Progenitor cell of endocrine pancreas (in vitro differentiated cells): ENCODE measurements around the gene AOAH. TPM values are rescaled to one million over a fixed set of nuclear protein-coding genes. Genes with fewer than 3 reads are reported as not detected.

Experiments
- DNase-seq: peaks from one replicate; pipeline ENCODE4 v3.0.0; 2021; ENCODE audit warnings: low spot score; ENCODE audit not compliant: unreplicated experiment
- H3K27ac Mint-ChIP-seq: 2 replicates; pipeline ENCODE4 v1.8.0; 2021; ENCODE audit warnings: mild to moderate bottlenecking, moderate library complexity, mixed read lengths
- H3K27me3 Mint-ChIP-seq: 2 replicates; pipeline ENCODE4 v1.8.0; 2021; ENCODE audit warnings: mixed read lengths
- H3K36me3 Mint-ChIP-seq: 2 replicates; pipeline ENCODE4 v1.8.0; 2022; ENCODE audit warnings: mixed read lengths; ENCODE audit not compliant: insufficient read depth
- H3K4me1 Mint-ChIP-seq: 2 replicates; pipeline ENCODE4 v1.8.0; 2021; ENCODE audit warnings: low read depth, mixed read lengths
- H3K4me3 Mint-ChIP-seq: 2 replicates; pipeline ENCODE4 v1.8.0; 2021; ENCODE audit warnings: low read depth, mild to moderate bottlenecking, moderate library complexity, mixed read lengths
- H3K9me3 Mint-ChIP-seq: 2 replicates; pipeline ENCODE4 v1.8.0; 2021; ENCODE audit warnings: low read depth, mixed read lengths
- CTCF ChIP-seq: fragments of 200-600 bp; sonication (generic); IDR thresholded peaks from one replicate; pipeline ENCODE4 v1.5.0; 2021; ENCODE audit warnings: antibody characterized with exemption, mild to moderate bottlenecking; ENCODE audit not compliant: unreplicated experiment
- total RNA-seq: library from RNA; stranded (reverse); gene quantifications from 2 replicates; pipeline ENCODE4 v1.2.1, GENCODE V29; 2021

The AOAH gene
- total RNA-seq, 1 donor from 2014 or later: 3.3 TPM

- no peak for DNase-seq
- no peak for TF ChIP-seq CTCF
- Mint-ChIP-seq H3K4me1 (no peaks in the 10 kb centered on the region), H3K27me3 (no peaks in the 10 kb centered on the region), H3K4me3 (no peak overlapping the region), H3K9me3 (peaks cover 15% of the 10 kb centered on the region), H3K36me3 (no peaks in the 10 kb centered on the region), H3K27ac (no peak overlapping the region)
Measured at GRCh38 chr7:36475011-36475342, 249.3 kb downstream of the AOAH start.

- Mint-ChIP-seq H3K9me3 (peaks cover 10% of the 10 kb centered on the region), H3K4me3 (no peak overlapping the region), H3K36me3 (no peaks in the 10 kb centered on the region), H3K27me3 (no peaks in the 10 kb centered on the region), H3K4me1 (no peaks in the 10 kb centered on the region), H3K27ac (peak overlapping the region; percentile 2)
- no peak for DNase-seq
- no peak for TF ChIP-seq CTCF
Measured at GRCh38 chr7:36474283-36475010, 249.8 kb downstream of the AOAH start.

- peak; percentile 72 for TF ChIP-seq CTCF
- no peaks in the 10 kb centered on the region for H3K27me3 Mint-ChIP-seq
- peaks cover 3% of the 10 kb centered on the region for H3K9me3 Mint-ChIP-seq
- H3K27ac Mint-ChIP-seq: no peak overlapping the region
- H3K4me3 Mint-ChIP-seq: no peak overlapping the region
- no peaks in the 10 kb centered on the region for H3K36me3 Mint-ChIP-seq
- H3K4me1 Mint-ChIP-seq: no peaks in the 10 kb centered on the region
- peak; percentile 45 for DNase-seq
Measured at GRCh38 chr7:36473454-36474282, 250.6 kb downstream of the AOAH start.

GRCh38 chr7:36472141-36472729 lies 252.1 kb downstream of the AOAH start:
- DNase-seq: no peak
- Mint-ChIP-seq H3K27me3 (no peaks in the 10 kb centered on the region), H3K36me3 (no peaks in the 10 kb centered on the region), H3K4me1 (no peaks in the 10 kb centered on the region), H3K4me3 (no peak overlapping the region), H3K27ac (no peak overlapping the region), H3K9me3 (peaks cover 6% of the 10 kb centered on the region)
- TF ChIP-seq CTCF: no peak

- Mint-ChIP-seq H3K36me3 (no peaks in the 10 kb centered on the region), H3K27ac (no peak overlapping the region), H3K4me3 (no peak overlapping the region), H3K9me3 (peaks cover 8% of the 10 kb centered on the region), H3K27me3 (no peaks in the 10 kb centered on the region), H3K4me1 (no peaks in the 10 kb centered on the region)
- no peak for TF ChIP-seq CTCF
- no peak for DNase-seq
Measured at GRCh38 chr7:36469236-36469635, 255.1 kb downstream of the AOAH start.
